ENCODE measurements around the gene SPACA7. TPM values are rescaled to one million over a fixed set of nuclear protein-coding genes. Genes with fewer than 3 reads are reported as not detected.

The SPACA7 gene
- total RNA-seq, 1 experiment from 2014 or later, result not detected

DNA sequence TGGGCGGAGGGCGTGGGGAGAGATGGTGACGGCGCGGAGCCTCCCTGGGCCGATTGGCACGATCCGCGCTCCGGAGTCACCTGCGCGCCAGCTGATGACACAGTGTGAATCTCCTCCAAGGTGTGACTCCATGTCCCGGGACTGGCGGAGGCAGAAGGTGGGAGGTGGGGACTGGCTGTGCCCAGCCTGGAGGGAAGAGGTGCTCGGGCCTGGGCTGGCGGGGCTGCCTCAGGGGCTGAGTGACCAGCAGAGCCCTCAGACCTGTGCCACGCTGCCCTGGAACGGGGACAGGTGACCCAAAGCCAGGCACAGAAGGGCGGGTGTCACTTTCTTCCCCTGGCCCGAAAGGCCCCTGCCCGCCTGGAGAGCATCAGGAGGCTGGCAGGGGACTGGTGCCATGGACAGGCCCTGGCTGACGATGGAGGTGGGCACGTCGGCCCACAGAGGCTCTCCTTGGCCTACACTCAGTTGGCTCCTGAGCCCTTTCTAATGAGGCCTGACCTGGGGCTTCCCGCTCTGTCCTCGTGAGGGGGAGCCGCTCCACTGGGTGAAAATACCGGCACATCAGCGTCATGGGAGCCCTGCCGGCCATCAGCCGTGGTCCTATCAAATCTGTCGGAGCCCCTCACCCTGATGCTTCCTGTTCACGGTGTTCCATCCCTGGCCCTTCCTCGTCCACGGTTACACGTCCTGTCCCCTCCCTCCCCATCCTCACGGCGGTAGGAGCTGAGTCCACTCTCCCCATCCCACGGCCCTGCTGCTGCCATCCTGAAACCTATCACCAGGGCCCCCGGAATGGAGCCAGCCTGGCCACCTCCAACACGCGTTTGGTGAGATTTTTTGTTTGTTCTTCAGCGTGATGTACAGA, 75.6 kb downstream of the SPACA7 start:
- DNase-seq (ENCODE audit: low read depth, low spot score), result no peak
- POLR2A ChIA-PET, result no interaction called here
- Histone ChIP-seq H3K9ac (ENCODE audit: low read length) (no peak overlapping the region), H3K79me2 (ENCODE audit: insufficient read depth, low read length) (no peaks in the 10 kb centered on the region), H3K9me3 (ENCODE audit: control insufficient read depth in 1 of 2, insufficient read depth in 1 of 2, low read depth in 1 of 2, low read length in 2 of 2) (no peaks in the 10 kb centered on the region), H3K4me3 (replicated peaks in 1 of 2; ENCODE audit: low read depth in 1 of 2, low read length in 2 of 2) (no peak overlapping the region), H2AFZ (ENCODE audit: low read depth, low read length, poor library complexity, severe bottlenecking) (no peak overlapping the region), H4K20me1 (ENCODE audit: insufficient read depth) (no peaks in the 10 kb centered on the region), H3K4me1 (ENCODE audit: control insufficient read depth in 1 of 2, insufficient read depth in 2 of 2, low read length in 2 of 2) (no peaks in the 10 kb centered on the region), H3K9me2 (ENCODE audit: insufficient read depth) (no peaks in the 10 kb centered on the region), H3K27me3 (ENCODE audit: insufficient read depth, low read length) (no peaks in the 10 kb centered on the region), H3K4me2 (ENCODE audit: low read length) (no peak overlapping the region), H3K27ac (ENCODE audit: low read depth, low read length) (no peak overlapping the region), H3K36me3 (ENCODE audit: control insufficient read depth in 1 of 2, insufficient read depth in 2 of 2, low read length in 2 of 2) (no peaks in the 10 kb centered on the region)
- TF ChIP-seq ELF1 (IDR thresholded peaks at IDR 0.05; ENCODE audit: borderline replicate concordance, low read depth) (no peak), YY1 (IDR thresholded peaks at IDR 0.05; ENCODE audit: extremely low read depth, insufficient replicate concordance, low read depth, low read length) (no peak), POLR2AphosphoS5 (IDR thresholded peaks at IDR 0.05; ENCODE audit: low read depth, low read length) (no peak), RAD21 (IDR thresholded peaks at IDR 0.05; ENCODE audit: low read depth) (no peak), SRF (IDR thresholded peaks at IDR 0.05; ENCODE audit: low read depth) (no peak), SIN3A (IDR thresholded peaks at IDR 0.05; ENCODE audit: low read depth) (no peak), JUND (IDR thresholded peaks at IDR 0.05) (no peak), MAX (IDR thresholded peaks at IDR 0.05) (no peak), TCF7L2 (IDR thresholded peaks at IDR 0.05; ENCODE audit: borderline replicate concordance, extremely low read depth, insufficient read depth, insufficient read length) (no peak), ZBTB33 (IDR thresholded peaks at IDR 0.05; ENCODE audit: extremely low read depth, insufficient replicate concordance, low read length) (no peak), POLR2A (IDR thresholded peaks at IDR 0.05; ENCODE audit: borderline replicate concordance, extremely low read depth, insufficient read depth, insufficient read length) (no peak), ATF3 (IDR thresholded peaks at IDR 0.05) (no peak)
- TF ChIP-seq, protein P1, sequence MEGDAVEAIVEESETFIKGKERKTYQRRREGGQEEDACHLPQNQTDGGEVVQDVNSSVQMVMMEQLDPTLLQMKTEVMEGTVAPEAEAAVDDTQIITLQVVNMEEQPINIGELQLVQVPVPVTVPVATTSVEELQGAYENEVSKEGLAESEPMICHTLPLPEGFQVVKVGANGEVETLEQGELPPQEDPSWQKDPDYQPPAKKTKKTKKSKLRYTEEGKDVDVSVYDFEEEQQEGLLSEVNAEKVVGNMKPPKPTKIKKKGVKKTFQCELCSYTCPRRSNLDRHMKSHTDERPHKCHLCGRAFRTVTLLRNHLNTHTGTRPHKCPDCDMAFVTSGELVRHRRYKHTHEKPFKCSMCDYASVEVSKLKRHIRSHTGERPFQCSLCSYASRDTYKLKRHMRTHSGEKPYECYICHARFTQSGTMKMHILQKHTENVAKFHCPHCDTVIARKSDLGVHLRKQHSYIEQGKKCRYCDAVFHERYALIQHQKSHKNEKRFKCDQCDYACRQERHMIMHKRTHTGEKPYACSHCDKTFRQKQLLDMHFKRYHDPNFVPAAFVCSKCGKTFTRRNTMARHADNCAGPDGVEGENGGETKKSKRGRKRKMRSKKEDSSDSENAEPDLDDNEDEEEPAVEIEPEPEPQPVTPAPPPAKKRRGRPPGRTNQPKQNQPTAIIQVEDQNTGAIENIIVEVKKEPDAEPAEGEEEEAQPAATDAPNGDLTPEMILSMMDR (IDR thresholded peaks at IDR 0.05 in 2 of 3, conservative IDR thresholded peaks at IDR 0.05 in 1 of 3; ENCODE audit: borderline replicate concordance in 1 of 3, insufficient read depth in 1 of 3, low read depth in 2 of 3, low read length in 2 of 3), result no peak
- intact Hi-C loops (cut with micrococcal nuclease), result no loop called here
- RAD21 ChIA-PET (ENCODE audit: low non-redundant PET in 1 of 2, low total read pairs in 2 of 2, uncharacterized antibody in 2 of 2, unreplicated experiment in 2 of 2), result no interaction called here
- CTCF ChIA-PET, result no interaction called here
- BruUV-seq (replicated peaks), result no TSS peak
- no peak for ATAC-seq

All from HCT116 (cell line).